Measurements from ENCODE around the gene MORN2. TPM values are rescaled to one million over a fixed set of nuclear protein-coding genes. Genes with fewer than 3 reads are reported as not detected.

The MORN2 gene
- total and polyA plus RNA-seq, 4 experiments from 2014 or later: 0.49 to 5.9 (median 2.4) TPM

GRCh38 chr2:38836791-38837190 lies 39.0 kb upstream of the MORN2 start:
- intact Hi-C loops (cut with micrococcal nuclease): no loop called here
- Mint-ChIP-seq H3K9me3 (no peaks in the 10 kb centered on the region), H3K4me3 (no peak overlapping the region), H3K4me1 (no peaks in the 10 kb centered on the region), H3K27ac (no peak overlapping the region), H3K27me3 (no peaks in the 10 kb centered on the region), H3K36me3 (peaks cover 27 to 44% of the 10 kb centered on the region in 2 donors)
- no peaks in the 10 kb centered on the region for H3K4me1 ChIP-seq (ENCODE audit: insufficient read depth, low read length)
- H3K27ac ChIP-seq (ENCODE audit: low read depth, low read length): no peak overlapping the region
- no peaks in the 10 kb centered on the region for H3K27me3 ChIP-seq (ENCODE audit: insufficient read depth, low read length)
- ChIA-PET CTCF (ENCODE audit: partially characterized antibody) (no interaction called here), POLR2A (ENCODE audit: partially characterized antibody) (no interaction called here)
- H3K36me3 ChIP-seq (ENCODE audit: insufficient read depth, low read length): peaks cover 4% of the 10 kb centered on the region
- no peaks in the 10 kb centered on the region for H3K9me3 ChIP-seq (ENCODE audit: control insufficient read depth in 1 of 2, low read length in 2 of 2)
- no peak overlapping the region for H3K4me3 ChIP-seq (ENCODE audit: low read length in 2 of 2)
- no peak for DNase-seq

- no peaks in the 10 kb centered on the region for H3K9me3 Mint-ChIP-seq
- CTCF ChIA-PET (ENCODE audit: partially characterized antibody): no interaction called here
- peak overlapping the region in 2 of 7 donors; percentile 5 to 10 for H3K27ac Mint-ChIP-seq
- peak overlapping the region in 1 of 8 donors; percentile 4 for H3K4me3 Mint-ChIP-seq
- Histone ChIP-seq H3K9me3 (ENCODE audit: control insufficient read depth in 1 of 2, low read length in 2 of 2) (no peaks in the 10 kb centered on the region), H3K36me3 (ENCODE audit: insufficient read depth, low read length) (peaks cover 10% of the 10 kb centered on the region), H3K27me3 (ENCODE audit: insufficient read depth, low read length) (no peaks in the 10 kb centered on the region), H3K4me3 (ENCODE audit: low read length in 2 of 2) (no peak overlapping the region), H3K4me1 (ENCODE audit: insufficient read depth, low read length) (no peaks in the 10 kb centered on the region), H3K27ac (ENCODE audit: low read depth, low read length) (no peak overlapping the region)
- H3K36me3 Mint-ChIP-seq: peaks cover 40 to 56% of the 10 kb centered on the region in 2 donors
- H3K4me1 Mint-ChIP-seq: peaks cover 0 to 2% (median 0%) of the 10 kb centered on the region in 4 donors
- no peak for DNase-seq
- intact Hi-C loops (cut with micrococcal nuclease): no loop called here
- H3K27me3 Mint-ChIP-seq: no peaks in the 10 kb centered on the region
- POLR2A ChIA-PET (ENCODE audit: partially characterized antibody): no interaction called here
Measured at GRCh38 chr2:38850045-38850444, 25.7 kb upstream of the MORN2 start.

GRCh38 chr2:38856165-38856564 lies 19.6 kb upstream of the MORN2 start:
- H3K9me3 Mint-ChIP-seq: no peaks in the 10 kb centered on the region
- ChIA-PET POLR2A (ENCODE audit: partially characterized antibody) (no interaction called here), CTCF (ENCODE audit: partially characterized antibody) (interaction anchor here (0.7 kb wide), 1 partner anchor 18 kb away, joined by 4 read pairs; no protein-coding TSS in a partner anchor)
- DNase-seq: no peak
- H3K27ac Mint-ChIP-seq: no peak overlapping the region
- H3K36me3 Mint-ChIP-seq: peaks cover 47 to 53% of the 10 kb centered on the region in 2 donors
- Histone ChIP-seq H3K4me3 (ENCODE audit: low read length in 2 of 2) (no peak overlapping the region), H3K36me3 (ENCODE audit: insufficient read depth, low read length) (peaks cover 32% of the 10 kb centered on the region), H3K4me1 (ENCODE audit: insufficient read depth, low read length) (no peaks in the 10 kb centered on the region), H3K27me3 (ENCODE audit: insufficient read depth, low read length) (no peaks in the 10 kb centered on the region), H3K27ac (ENCODE audit: low read depth, low read length) (no peak overlapping the region), H3K9me3 (ENCODE audit: control insufficient read depth in 1 of 2, low read length in 2 of 2) (no peaks in the 10 kb centered on the region)
- intact Hi-C loops (cut with micrococcal nuclease): no loop called here
- no peaks in the 10 kb centered on the region for H3K27me3 Mint-ChIP-seq
- H3K4me3 Mint-ChIP-seq: no peak overlapping the region
- peaks cover 0 to 2% (median 0%) of the 10 kb centered on the region in 4 donors for H3K4me1 Mint-ChIP-seq

- Histone ChIP-seq H3K36me3 (ENCODE audit: insufficient read depth, low read length) (peaks cover 25% of the 10 kb centered on the region), H3K4me3 (ENCODE audit: low read length in 2 of 2) (no peak overlapping the region), H3K4me1 (ENCODE audit: insufficient read depth, low read length) (no peaks in the 10 kb centered on the region), H3K27ac (ENCODE audit: low read depth, low read length) (no peak overlapping the region), H3K27me3 (ENCODE audit: insufficient read depth, low read length) (no peaks in the 10 kb centered on the region), H3K9me3 (ENCODE audit: control insufficient read depth in 1 of 2, low read length in 2 of 2) (no peaks in the 10 kb centered on the region)
- Mint-ChIP-seq H3K4me3 (no peak overlapping the region), H3K27ac (no peak overlapping the region), H3K27me3 (no peaks in the 10 kb centered on the region), H3K9me3 (no peaks in the 10 kb centered on the region), H3K36me3 (peaks cover 57 to 60% of the 10 kb centered on the region in 2 donors), H3K4me1 (peaks cover 9 to 14% (median 10%) of the 10 kb centered on the region in 4 donors)
- ChIA-PET POLR2A (ENCODE audit: partially characterized antibody) (no interaction called here), CTCF (ENCODE audit: partially characterized antibody) (interaction anchor here (1.2 kb wide), 1 partner anchor 16 kb away, joined by 3 read pairs; no protein-coding TSS in a partner anchor)
- DNase-seq: no peak
- intact Hi-C loops (cut with micrococcal nuclease): no loop called here
Measured at GRCh38 chr2:38862476-38862875, 13.3 kb upstream of the MORN2 start.

- DNase-seq: peak in 2 of 5 donors; percentile 4 to 16
- Mint-ChIP-seq H3K9me3 (no peaks in the 10 kb centered on the region), H3K27ac (peak overlapping the region in 4 of 7 donors; percentile 19 to 54 (median 30)), H3K4me1 (peaks cover 9 to 14% (median 11%) of the 10 kb centered on the region in 4 donors), H3K4me3 (no peak overlapping the region), H3K27me3 (no peaks in the 10 kb centered on the region), H3K36me3 (peaks cover 60 to 62% of the 10 kb centered on the region in 2 donors)
- CTCF ChIA-PET (ENCODE audit: partially characterized antibody): interaction anchor here (1.2 kb wide), 1 partner anchor 16 kb away, joined by 3 read pairs; no protein-coding TSS in a partner anchor
- H3K27ac ChIP-seq (ENCODE audit: low read depth, low read length): no peak overlapping the region
- H3K9me3 ChIP-seq (ENCODE audit: control insufficient read depth in 1 of 2, low read length in 2 of 2): no peaks in the 10 kb centered on the region
- H3K36me3 ChIP-seq (ENCODE audit: insufficient read depth, low read length): peaks cover 24% of the 10 kb centered on the region
- POLR2A ChIA-PET (ENCODE audit: partially characterized antibody): no interaction called here
- H3K27me3 ChIP-seq (ENCODE audit: insufficient read depth, low read length): no peaks in the 10 kb centered on the region
- intact Hi-C loops (cut with micrococcal nuclease): no loop called here
- no peak overlapping the region for H3K4me3 ChIP-seq (ENCODE audit: low read length in 2 of 2)
- no peaks in the 10 kb centered on the region for H3K4me1 ChIP-seq (ENCODE audit: insufficient read depth, low read length)
Measured at GRCh38 chr2:38863061-38863695, 12.6 kb upstream of the MORN2 start.

- no peak for DNase-seq
Measured at GRCh38 chr2:38866773-38867443, 8.9 kb upstream of the MORN2 start.

GRCh38 chr2:38871432-38871831 lies 4.3 kb upstream of the MORN2 start:
- Mint-ChIP-seq H3K27ac (no peak overlapping the region), H3K4me3 (no peak overlapping the region), H3K36me3 (peaks cover 42 to 46% of the 10 kb centered on the region in 2 donors), H3K27me3 (no peaks in the 10 kb centered on the region), H3K9me3 (peaks cover 2 to 25% (median 13%) of the 10 kb centered on the region in 8 donors), H3K4me1 (peaks cover 19 to 29% (median 23%) of the 10 kb centered on the region in 4 donors)
- no peaks in the 10 kb centered on the region for H3K36me3 ChIP-seq (ENCODE audit: insufficient read depth, low read length)
- H3K27me3 ChIP-seq (ENCODE audit: insufficient read depth, low read length): no peaks in the 10 kb centered on the region
- CTCF ChIA-PET (ENCODE audit: partially characterized antibody): no interaction called here
- intact Hi-C loops (cut with micrococcal nuclease): no loop called here
- POLR2A ChIA-PET (ENCODE audit: partially characterized antibody): no interaction called here
- H3K9me3 ChIP-seq (ENCODE audit: control insufficient read depth in 1 of 2, low read length in 2 of 2): no peaks in the 10 kb centered on the region
- no peak overlapping the region for H3K4me3 ChIP-seq (ENCODE audit: low read length in 2 of 2)
- H3K4me1 ChIP-seq (ENCODE audit: insufficient read depth, low read length): peaks cover 13% of the 10 kb centered on the region
- no peak overlapping the region for H3K27ac ChIP-seq (ENCODE audit: low read depth, low read length)
- no peak for DNase-seq

More at GRCh38 chr2:38866773-38867443, 8.9 kb upstream of the MORN2 start:
- no peaks in the 10 kb centered on the region for H3K27me3 Mint-ChIP-seq
- H3K4me1 ChIP-seq (ENCODE audit: insufficient read depth, low read length): no peaks in the 10 kb centered on the region
- no peak overlapping the region for H3K4me3 Mint-ChIP-seq
- peaks cover 2% of the 10 kb centered on the region for H3K36me3 ChIP-seq (ENCODE audit: insufficient read depth, low read length)
- H3K4me1 Mint-ChIP-seq: peaks cover 13 to 16% (median 14%) of the 10 kb centered on the region in 4 donors
- H3K27ac ChIP-seq (ENCODE audit: low read depth, low read length): no peak overlapping the region
- CTCF ChIA-PET (ENCODE audit: partially characterized antibody): no interaction called here
- H3K9me3 ChIP-seq (ENCODE audit: control insufficient read depth in 1 of 2, low read length in 2 of 2): no peaks in the 10 kb centered on the region
- H3K27ac Mint-ChIP-seq: no peak overlapping the region
- H3K9me3 Mint-ChIP-seq: peaks cover 2 to 19% (median 10%) of the 10 kb centered on the region in 8 donors
- H3K36me3 Mint-ChIP-seq: peaks cover 51 to 60% of the 10 kb centered on the region in 2 donors
- H3K4me3 ChIP-seq (ENCODE audit: low read length in 2 of 2): no peak overlapping the region
- no peaks in the 10 kb centered on the region for H3K27me3 ChIP-seq (ENCODE audit: insufficient read depth, low read length)
- intact Hi-C loops (cut with micrococcal nuclease): no loop called here
- POLR2A ChIA-PET (ENCODE audit: partially characterized antibody): no interaction called here
